Measurements from ENCODE around the gene PRKG1. TPM values are rescaled to one million over a fixed set of nuclear protein-coding genes. Genes with fewer than 3 reads are reported as not detected.

Gene PRKG1
- total and polyA plus RNA-seq, 2 donors (not counting 1 experiment from before 2014, with no cell fraction given): not detected

DNA sequence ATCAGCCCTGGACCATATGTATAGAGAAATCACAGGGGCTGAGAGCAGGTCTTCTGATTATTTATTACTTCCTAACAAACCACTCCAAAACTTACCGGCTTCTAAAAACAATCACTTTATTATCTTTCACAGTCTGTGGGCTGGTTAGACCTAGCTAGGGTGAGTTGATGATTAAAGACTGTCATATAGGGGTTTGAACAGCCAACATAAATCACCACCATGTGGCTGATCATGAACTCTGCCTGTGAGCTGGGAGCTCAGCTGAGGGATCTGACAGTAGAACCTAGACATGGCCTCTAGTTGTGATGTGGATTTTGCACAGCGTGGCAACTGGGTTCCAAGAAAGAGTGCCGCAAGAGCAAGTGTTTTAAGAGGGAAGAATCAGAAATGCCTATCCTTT is 319.8 kb downstream of the PRKG1 start:
- Histone ChIP-seq H3K9me3 (ENCODE audit: control extremely low read depth in 1 of 3, control insufficient read depth in 2 of 3, insufficient read depth in 1 of 3, low read length in 2 of 3) (no peaks in the 10 kb centered on the region), H3K27ac (ENCODE audit: low read length in 2 of 2) (no peak overlapping the region), H4K20me1 (ENCODE audit: control insufficient read depth, insufficient read depth, low read length, poor library complexity, severe bottlenecking) (no peaks in the 10 kb centered on the region), H3K4me1 (ENCODE audit: control insufficient read depth in 2 of 2, insufficient read depth in 2 of 2, low read length in 2 of 2) (no peaks in the 10 kb centered on the region), H3K27me3 (replicated peaks in 1 of 4; ENCODE audit: control extremely low read depth in 1 of 4, control insufficient read depth in 3 of 4, insufficient read depth in 4 of 4, low read length in 3 of 4) (no peaks in the 10 kb centered on the region), H3K9ac (ENCODE audit: low read length) (no peak overlapping the region), H3K4me2 (replicated peaks; ENCODE audit: low read depth, low read length, poor library complexity, severe bottlenecking) (no peak overlapping the region), H2AFZ (ENCODE audit: insufficient read depth, low read depth, low read length, poor library complexity, severe bottlenecking) (no peak overlapping the region), H3K4me3 (ENCODE audit: control extremely low read depth in 1 of 5, extremely low read depth in 1 of 5, insufficient read depth in 1 of 5, low read depth in 2 of 5, low read length in 4 of 5) (no peak overlapping the region), H3K79me2 (ENCODE audit: control insufficient read depth, insufficient read depth, low read length) (no peaks in the 10 kb centered on the region), H3K36me3 (replicated peaks in 1 of 2; ENCODE audit: control extremely low read depth in 1 of 2, control insufficient read depth in 1 of 2, extremely low read depth in 1 of 2, insufficient read depth in 2 of 2, low read length in 1 of 2) (no peaks in the 10 kb centered on the region)
- ChIA-PET POLR2A (no interaction called here), CTCF (interaction anchor here (0.6 kb wide), 1 partner anchor 1204 kb away, joined by 3 read pairs; no protein-coding TSS in a partner anchor)
- intact Hi-C loops (cut with micrococcal nuclease): no loop called here
- H3K4me3 Mint-ChIP-seq: no peak overlapping the region
- TF ChIP-seq EZH2 (IDR thresholded peaks at IDR 0.05; ENCODE audit: borderline replicate concordance, insufficient read depth, low read depth, low read length, poor library complexity, severe bottlenecking): no peak
- TF ChIP-seq, protein P1, sequence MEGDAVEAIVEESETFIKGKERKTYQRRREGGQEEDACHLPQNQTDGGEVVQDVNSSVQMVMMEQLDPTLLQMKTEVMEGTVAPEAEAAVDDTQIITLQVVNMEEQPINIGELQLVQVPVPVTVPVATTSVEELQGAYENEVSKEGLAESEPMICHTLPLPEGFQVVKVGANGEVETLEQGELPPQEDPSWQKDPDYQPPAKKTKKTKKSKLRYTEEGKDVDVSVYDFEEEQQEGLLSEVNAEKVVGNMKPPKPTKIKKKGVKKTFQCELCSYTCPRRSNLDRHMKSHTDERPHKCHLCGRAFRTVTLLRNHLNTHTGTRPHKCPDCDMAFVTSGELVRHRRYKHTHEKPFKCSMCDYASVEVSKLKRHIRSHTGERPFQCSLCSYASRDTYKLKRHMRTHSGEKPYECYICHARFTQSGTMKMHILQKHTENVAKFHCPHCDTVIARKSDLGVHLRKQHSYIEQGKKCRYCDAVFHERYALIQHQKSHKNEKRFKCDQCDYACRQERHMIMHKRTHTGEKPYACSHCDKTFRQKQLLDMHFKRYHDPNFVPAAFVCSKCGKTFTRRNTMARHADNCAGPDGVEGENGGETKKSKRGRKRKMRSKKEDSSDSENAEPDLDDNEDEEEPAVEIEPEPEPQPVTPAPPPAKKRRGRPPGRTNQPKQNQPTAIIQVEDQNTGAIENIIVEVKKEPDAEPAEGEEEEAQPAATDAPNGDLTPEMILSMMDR (IDR thresholded peaks at IDR 0.05): no peak
- 50% methylated on average over 1 of the region's 3 CpGs for WGBS (ENCODE audit: insufficient coverage)
- no peak overlapping the region for H3K27ac Mint-ChIP-seq
- H3K4me1 Mint-ChIP-seq: no peaks in the 10 kb centered on the region
- no peak for ATAC-seq (ENCODE audit: low read depth)
- H3K9me3 Mint-ChIP-seq (ENCODE audit: insufficient read depth): no peaks in the 10 kb centered on the region
- no peaks in the 10 kb centered on the region for H3K27me3 Mint-ChIP-seq
- DNase-seq: no peak

DNA sequence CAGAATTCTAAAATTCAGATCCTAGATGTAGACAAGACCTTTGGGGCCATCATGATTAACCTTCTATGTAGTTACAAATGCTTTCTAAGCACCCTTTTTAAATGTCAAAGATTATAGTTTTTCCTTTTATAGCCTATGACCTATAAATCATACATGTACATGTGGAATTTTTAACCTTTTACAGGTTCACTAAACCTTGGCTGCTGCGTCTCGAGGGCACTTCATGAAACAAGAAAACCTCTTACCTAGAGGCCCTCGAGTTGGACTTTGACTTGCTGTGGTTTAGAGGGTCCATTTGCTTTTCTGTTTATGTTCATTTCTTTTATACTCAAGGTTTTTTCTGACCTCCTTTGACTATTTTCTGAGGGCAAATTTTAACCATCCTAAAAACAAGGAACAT is 323.0 kb downstream of the PRKG1 start:
- ATAC-seq (ENCODE audit: low read depth): no peak
- H3K9me3 Mint-ChIP-seq (ENCODE audit: insufficient read depth): no peaks in the 10 kb centered on the region
- WGBS (ENCODE audit: insufficient coverage): no CpG with 5 or more reads among the region's 3 CpGs
- no peaks in the 10 kb centered on the region for H3K4me1 Mint-ChIP-seq
- H3K9ac ChIP-seq (ENCODE audit: low read length): no peak overlapping the region
- H3K27me3 Mint-ChIP-seq: no peaks in the 10 kb centered on the region
- no peak overlapping the region for H3K27ac Mint-ChIP-seq
- H4K20me1 ChIP-seq (ENCODE audit: control insufficient read depth, insufficient read depth, low read length, poor library complexity, severe bottlenecking): no peaks in the 10 kb centered on the region
- H3K9me3 ChIP-seq (ENCODE audit: control extremely low read depth in 1 of 3, control insufficient read depth in 2 of 3, insufficient read depth in 1 of 3, low read length in 2 of 3): no peaks in the 10 kb centered on the region
- no peaks in the 10 kb centered on the region for H3K36me3 ChIP-seq (replicated peaks in 1 of 2; ENCODE audit: control extremely low read depth in 1 of 2, control insufficient read depth in 1 of 2, extremely low read depth in 1 of 2, insufficient read depth in 2 of 2, low read length in 1 of 2)
- no peak overlapping the region for H2AFZ ChIP-seq (ENCODE audit: insufficient read depth, low read depth, low read length, poor library complexity, severe bottlenecking)
- no peaks in the 10 kb centered on the region for H3K79me2 ChIP-seq (ENCODE audit: control insufficient read depth, insufficient read depth, low read length)
- H3K4me2 ChIP-seq (replicated peaks; ENCODE audit: low read depth, low read length, poor library complexity, severe bottlenecking): no peak overlapping the region
- CTCF ChIA-PET: no interaction called here
- TF ChIP-seq, protein P1 (IDR thresholded peaks at IDR 0.05): no peak
- TF ChIP-seq EZH2 (IDR thresholded peaks at IDR 0.05; ENCODE audit: borderline replicate concordance, insufficient read depth, low read depth, low read length, poor library complexity, severe bottlenecking): no peak
- DNase-seq: no peak
- POLR2A ChIA-PET: no interaction called here
- no peaks in the 10 kb centered on the region for H3K4me1 ChIP-seq (ENCODE audit: control insufficient read depth in 2 of 2, insufficient read depth in 2 of 2, low read length in 2 of 2)
- no peak overlapping the region for H3K27ac ChIP-seq (ENCODE audit: low read length in 2 of 2)
- no peaks in the 10 kb centered on the region for H3K27me3 ChIP-seq (replicated peaks in 1 of 4; ENCODE audit: control extremely low read depth in 1 of 4, control insufficient read depth in 3 of 4, insufficient read depth in 4 of 4, low read length in 3 of 4)
- intact Hi-C loops (cut with micrococcal nuclease): no loop called here
- no peak overlapping the region for H3K4me3 ChIP-seq (ENCODE audit: control extremely low read depth in 1 of 5, extremely low read depth in 1 of 5, insufficient read depth in 1 of 5, low read depth in 2 of 5, low read length in 4 of 5)
- H3K4me3 Mint-ChIP-seq: no peak overlapping the region

Measured in B cell (primary cell).